Thoracic aorta (tissue), 2 donors: Measurements from ENCODE around the gene USPL1. TPM values are rescaled to one million over a fixed set of nuclear protein-coding genes. Genes with fewer than 3 reads are reported as not detected.

ENCODE experiments used
- ATAC-seq: fragments of 150-250 bp; one replicate; pipeline ENCODE4 v1.8.0; 2017; ENCODE audit warnings: low read depth; ENCODE audit not compliant: insufficient number of reproducible peaks, low FRiP score
- DNase-seq: peaks from one replicate; pipeline ENCODE4 v3.0.0-alpha.2; 2020; ENCODE audit warnings: low spot score
- H3K27ac ChIP-seq, 2 donors: fragments of 200-600 bp; sonication (generic); 1 replicate in 1 of 2; 2 replicates in 1 of 2; pipeline ENCODE4 v1.5.1; 2016; ENCODE audit warnings: mild to moderate bottlenecking in 2 of 2, moderate library complexity in 2 of 2
- H3K27me3 ChIP-seq: fragments of 200-600 bp; sonication (generic); replicated peaks from 2 replicates; pipeline ENCODE4 v1.6.0; 2016; ENCODE audit warnings: mild to moderate bottlenecking; ENCODE audit not compliant: insufficient read depth
- H3K36me3 ChIP-seq: fragments of 200-600 bp; sonication (generic); one replicate; pipeline ENCODE4 v1.5.1; 2016
- H3K4me1 ChIP-seq, 2 donors: fragments of 200-600 bp; sonication (generic); 1 replicate in 1 of 2; 2 replicates in 1 of 2; pipeline versions ENCODE4 v1.5.1 to v1.6.0; 2016; ENCODE audit warnings: low read depth in 2 of 2, mild to moderate bottlenecking in 1 of 2; ENCODE audit not compliant: control insufficient read depth in 1 of 2
- H3K4me3 ChIP-seq: fragments of 200-600 bp; sonication (generic); 2 replicates; pipeline ENCODE4 v1.5.1; 2016; ENCODE audit warnings: mild to moderate bottlenecking
- H3K9me3 ChIP-seq: fragments of 200-600 bp; sonication (generic); 2 replicates; pipeline ENCODE4 v1.5.1; 2016
- CTCF ChIP-seq: fragments of 200-600 bp; sonication (generic); IDR thresholded peaks from one replicate; pipeline ENCODE4 v1.5.1; 2019; ENCODE audit warnings: antibody characterized with exemption
- total RNA-seq, 2 donors: library from RNA; depleted of rRNA; stranded (reverse); fragments of >200 nt; gene quantifications; one replicate each; pipeline versions ENCODE4 v1.1.0 to v1.2.3, GENCODE V29; 2016

USPL1 gene
- total RNA-seq, 2 donors from 2014 or later: 20.7 to 25.3 TPM

DNA sequence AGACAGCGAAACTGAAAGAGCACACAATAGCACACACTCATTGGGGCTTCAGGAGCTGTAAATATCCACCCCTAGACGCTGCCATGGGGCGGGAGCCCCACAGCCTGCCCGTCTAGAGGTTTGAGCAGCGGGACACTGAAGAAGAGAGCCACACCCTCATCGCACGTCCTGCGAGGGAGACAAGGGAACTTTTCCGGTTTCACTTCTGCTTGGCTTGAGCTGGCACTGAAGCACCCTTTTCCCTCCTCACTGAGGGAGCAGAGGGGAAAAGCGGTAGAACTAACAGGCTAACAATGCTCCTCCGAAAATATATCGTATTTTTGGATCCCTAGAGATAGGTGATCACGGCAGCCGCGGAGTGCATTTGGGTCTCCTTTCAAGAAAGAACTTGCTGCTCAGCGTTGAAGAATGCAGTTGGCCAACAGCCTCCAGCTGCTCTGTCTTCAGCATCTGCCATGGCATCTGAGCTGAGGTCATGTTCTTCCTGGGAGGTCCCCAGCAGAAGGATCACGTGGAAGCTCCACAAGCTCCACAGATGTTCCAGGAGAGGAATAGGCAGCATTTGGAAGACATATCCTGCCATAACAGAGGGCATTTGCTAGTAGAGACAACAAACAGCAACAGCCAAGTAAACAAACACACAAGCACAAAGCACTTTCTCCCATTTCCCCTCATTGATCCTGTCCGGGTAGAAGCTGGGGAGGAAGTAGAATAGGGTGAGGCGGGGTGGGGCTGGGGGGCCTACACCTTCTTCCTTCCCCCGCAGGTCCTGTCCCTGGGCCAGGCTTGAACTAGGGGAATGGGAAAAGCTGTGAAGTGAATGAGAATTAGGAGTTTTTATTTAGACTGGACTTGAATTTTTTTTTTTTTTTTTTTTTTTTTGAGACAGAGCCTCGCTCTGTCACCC is 72.8 kb downstream of the USPL1 start:
- DNase-seq: no peak

DNA sequence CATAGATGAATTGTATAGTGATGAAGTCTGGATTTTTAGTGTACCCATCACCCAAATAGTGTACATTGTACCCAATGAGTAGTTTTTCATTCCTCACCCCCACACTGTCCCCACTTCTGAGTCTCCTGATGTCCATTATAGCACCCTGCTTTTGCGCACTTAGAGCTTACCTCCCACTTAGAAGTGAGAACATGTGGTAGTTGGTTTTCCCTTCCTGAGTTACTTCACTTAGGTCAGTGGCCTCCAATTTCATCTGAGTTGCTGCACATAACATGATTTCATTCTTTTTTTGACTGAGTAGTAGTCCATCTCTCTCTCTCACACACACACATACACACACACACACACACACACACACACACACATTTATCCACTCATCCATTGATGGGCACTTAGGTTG is 74.4 kb downstream of the USPL1 start:
- Histone ChIP-seq H3K27ac (no peak overlapping the region), H3K27me3 (no peaks in the 10 kb centered on the region), H3K4me1 (peaks cover 0 to 12% of the 10 kb centered on the region in 2 donors), H3K4me3 (no peak overlapping the region), H3K36me3 (no peaks in the 10 kb centered on the region), H3K9me3 (no peaks in the 10 kb centered on the region)
- no peak for ATAC-seq
- DNase-seq: no peak
- TF ChIP-seq CTCF: no peak

More for the DNA sequence above, 72.8 kb downstream of the USPL1 start:
- peak; percentile 83 for ATAC-seq
- Histone ChIP-seq H3K4me3 (peak overlapping the region; percentile 64), H3K36me3 (no peaks in the 10 kb centered on the region), H3K27me3 (no peaks in the 10 kb centered on the region), H3K4me1 (peaks cover 0 to 12% of the 10 kb centered on the region in 2 donors), H3K9me3 (no peaks in the 10 kb centered on the region), H3K27ac (peak overlapping the region; percentile 32 to 49)
- TF ChIP-seq CTCF: no peak

GRCh38 chr13:30696278-30697176 is 78.8 kb downstream of the USPL1 start:
- Histone ChIP-seq H3K36me3 (no peaks in the 10 kb centered on the region), H3K27me3 (no peaks in the 10 kb centered on the region), H3K9me3 (no peaks in the 10 kb centered on the region), H3K4me1 (peaks cover 10 to 15% of the 10 kb centered on the region in 2 donors), H3K27ac (no peak overlapping the region), H3K4me3 (no peak overlapping the region)
- no peak for ATAC-seq
- DNase-seq: no peak
- no peak for TF ChIP-seq CTCF

- no peak for ATAC-seq
- Histone ChIP-seq H3K9me3 (no peaks in the 10 kb centered on the region), H3K4me1 (peaks cover 10 to 15% of the 10 kb centered on the region in 2 donors), H3K27ac (peak overlapping the region in 1 of 2 donors; percentile 16), H3K27me3 (no peaks in the 10 kb centered on the region), H3K36me3 (no peaks in the 10 kb centered on the region), H3K4me3 (peak overlapping the region; percentile 59)
- DNase-seq: no peak
- no peak for TF ChIP-seq CTCF
Measured at GRCh38 chr13:30697177-30697953, 79.6 kb downstream of the USPL1 start.
